Fibroblast of lung (primary cell): ENCODE measurements around the gene KCNG2.

Experiments
- CTCF ChIP-seq, 2 donors: IDR thresholded peaks in 1 of 2; conservative IDR thresholded peaks in 1 of 2; 1 replicate in 1 of 2; 2 replicates in 1 of 2; pipeline ENCODE4 v1.5.1; 2011 to 2012; ENCODE audit warnings: low read length in 2 of 2, control low read depth in 1 of 2, inconsistent platforms in 1 of 2, low read depth in 1 of 2, mild to moderate bottlenecking in 1 of 2
- EZH2 ChIP-seq: IDR thresholded peaks from 2 replicates; pipeline ENCODE4 v1.5.1; 2012; ENCODE audit warnings: low read length, control low read depth, mild to moderate bottlenecking; ENCODE audit errors: missing control alignments

GRCh38 chr18:79938196-79938595 lies 140.5 kb downstream of the KCNG2 start:
- no peak for TF ChIP-seq CTCF (conservative IDR thresholded peaks at IDR 0.05 in 1 of 2, IDR thresholded peaks at IDR 0.05 in 1 of 2; ENCODE audit: low read depth in 1 of 2, low read length in 2 of 2)
- TF ChIP-seq EZH2: no peak
